Right lung (tissue), 5 donors: ENCODE measurements around the gene SNX7. TPM values are rescaled to one million over a fixed set of nuclear protein-coding genes. Genes with fewer than 3 reads are reported as not detected.

ENCODE experiments used
- DNase-seq, 2 donors: peaks; one replicate each; pipeline ENCODE4 v3.0.0-alpha.2; 2013
- polyA plus RNA-seq, 5 donors: library from polyadenylated mRNA; unstranded; fragments of 120-200 nt; gene quantifications; one replicate each; pipeline versions ENCODE4 v1.2.1 to v1.2.3, GENCODE V29; 2013; ENCODE audit warnings: inconsistent platforms in 1 of 5, low replicate concordance in 1 of 5; ENCODE audit not compliant: insufficient read length in 5 of 5, insufficient read depth in 1 of 5

Gene SNX7
- polyA plus RNA-seq, 5 donors, result 28.9 to 45.5 (median 39.6) TPM

DNA sequence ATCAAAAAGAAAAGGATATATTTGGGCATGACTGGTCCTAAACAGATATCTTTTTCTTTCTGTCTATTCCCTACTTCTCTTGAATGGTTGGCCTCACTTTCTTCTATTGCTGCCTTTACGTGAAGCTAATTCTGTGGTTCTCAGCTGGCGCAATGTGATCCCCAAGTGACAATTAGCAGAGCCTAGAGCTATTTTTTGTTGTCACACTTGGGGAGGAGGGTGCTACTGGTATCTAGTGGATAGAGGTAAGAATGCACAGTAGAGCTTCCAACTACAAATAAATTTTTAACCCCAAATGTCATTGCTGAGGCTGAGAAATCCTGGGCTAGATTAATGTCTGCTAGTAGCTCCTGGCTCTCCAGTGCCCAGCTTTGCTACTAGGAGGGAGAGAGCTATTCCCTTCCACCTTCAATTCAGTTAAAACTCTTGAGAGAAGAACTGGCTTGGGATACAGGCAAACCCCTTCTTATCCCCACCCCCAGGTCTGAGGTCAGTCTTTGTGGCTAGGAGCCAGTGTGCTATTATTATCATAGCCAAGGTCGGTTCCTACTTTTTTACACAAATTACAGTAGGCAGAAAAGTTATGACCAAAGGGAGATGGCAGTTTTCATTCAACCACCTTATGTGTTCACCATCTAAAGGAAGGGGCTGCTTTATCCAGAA, 102.1 kb downstream of the SNX7 start:
- no peak for DNase-seq

DNA sequence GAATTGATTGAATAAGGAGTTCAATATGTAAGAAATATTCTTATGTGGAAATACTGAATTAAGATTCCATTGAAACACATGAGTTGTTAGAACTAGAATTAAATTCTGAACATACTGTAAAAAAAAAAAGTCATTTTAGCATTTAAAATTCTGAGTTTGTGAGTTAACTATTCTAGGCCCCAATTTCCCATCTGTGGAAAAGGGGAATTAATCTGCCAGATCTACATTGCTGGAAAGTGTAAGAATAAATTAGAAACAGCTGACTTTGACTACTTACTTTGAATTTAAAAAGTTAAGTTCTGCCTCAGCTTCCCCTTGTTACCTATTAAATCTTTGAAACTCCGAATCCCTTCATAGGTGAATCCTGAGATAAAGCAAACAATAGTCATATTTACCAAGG, 103.0 kb downstream of the SNX7 start:
- DNase-seq, result no peak

DNA sequence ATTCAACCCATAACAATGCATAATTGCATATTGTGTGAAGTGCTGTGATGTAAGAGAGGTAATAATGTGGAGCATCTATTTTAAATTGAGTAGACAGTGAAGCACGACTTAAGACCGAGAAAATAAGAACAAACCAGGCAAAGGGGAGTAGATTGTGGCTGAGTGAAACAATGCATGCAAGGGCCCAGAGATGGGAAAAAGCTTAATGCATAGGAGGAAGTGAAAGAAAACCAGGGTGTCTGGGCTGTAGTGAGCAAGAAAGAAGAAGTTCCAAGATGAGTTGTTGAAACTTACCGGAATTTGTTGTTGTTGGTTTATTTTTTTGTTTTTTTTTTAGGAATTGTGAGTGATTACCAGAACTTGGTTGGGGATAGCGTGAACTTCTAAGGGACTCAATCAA, 104.7 kb downstream of the SNX7 start:
- DNase-seq, result no peak

DNA sequence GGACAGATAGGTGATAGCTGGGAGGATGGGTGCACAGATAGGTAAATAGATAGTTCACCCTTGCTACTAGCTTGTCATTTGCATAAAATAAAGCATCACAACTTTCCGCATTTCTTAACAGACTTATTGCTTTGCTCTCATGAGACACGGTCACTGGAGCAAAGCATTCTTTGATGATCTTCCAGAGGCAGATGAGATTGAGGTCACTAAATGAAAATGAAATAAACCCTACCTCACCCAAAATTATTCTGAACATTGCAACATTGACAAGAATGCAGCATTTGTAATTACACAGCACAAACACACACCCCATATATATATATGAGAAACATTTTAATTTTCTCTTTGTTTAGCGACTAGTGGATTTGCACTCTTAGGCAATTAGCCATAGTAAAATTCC, 107.6 kb downstream of the SNX7 start:
- no peak for DNase-seq

DNA sequence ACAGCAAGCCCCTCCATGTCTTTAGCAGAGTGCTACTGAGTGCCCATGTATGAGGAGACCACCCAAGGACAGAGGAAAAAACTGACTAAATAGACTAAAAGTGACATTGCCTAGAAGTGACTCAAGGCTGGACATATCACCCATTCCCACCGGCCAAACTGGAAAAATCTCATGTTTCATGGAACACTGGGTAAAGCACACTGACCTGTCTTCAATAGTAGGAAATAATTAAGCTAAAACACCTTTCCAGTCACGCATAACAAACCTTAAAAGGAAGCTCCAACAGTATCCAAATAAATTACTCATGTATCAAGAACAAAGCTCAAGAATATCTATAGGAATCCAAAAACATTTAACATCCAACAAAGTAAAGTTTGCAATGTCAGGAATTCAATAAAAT, 120.4 kb downstream of the SNX7 start:
- DNase-seq, result no peak

GRCh38 chr1:98783821-98784220, 122.3 kb downstream of the SNX7 start:
- no peak for DNase-seq

- DNase-seq, result no peak
These were observed 130.0 kb downstream of the SNX7 start for GRCh38 chr1:98791498-98791897.

DNA sequence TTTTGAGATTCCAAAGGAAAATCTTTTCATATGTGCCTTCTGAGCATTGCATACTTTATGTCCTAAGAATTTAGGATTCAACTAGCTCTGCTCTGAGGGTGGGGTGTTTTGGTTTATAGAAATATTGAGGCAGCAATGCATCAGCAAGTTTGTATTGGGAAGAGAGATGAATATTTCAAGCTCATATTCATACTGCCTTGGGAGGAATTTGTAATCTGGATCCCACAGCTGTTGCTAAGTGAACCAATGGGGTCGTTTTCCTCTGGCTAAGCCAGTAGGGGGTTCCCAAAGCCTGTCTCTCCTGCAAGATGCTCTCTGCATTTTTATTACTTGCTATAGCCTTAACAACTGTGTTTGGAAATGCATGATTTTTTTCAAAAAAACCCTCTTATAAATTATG, 130.6 kb downstream of the SNX7 start:
- peak in 1 of 2 donors; percentile 5 for DNase-seq

DNA sequence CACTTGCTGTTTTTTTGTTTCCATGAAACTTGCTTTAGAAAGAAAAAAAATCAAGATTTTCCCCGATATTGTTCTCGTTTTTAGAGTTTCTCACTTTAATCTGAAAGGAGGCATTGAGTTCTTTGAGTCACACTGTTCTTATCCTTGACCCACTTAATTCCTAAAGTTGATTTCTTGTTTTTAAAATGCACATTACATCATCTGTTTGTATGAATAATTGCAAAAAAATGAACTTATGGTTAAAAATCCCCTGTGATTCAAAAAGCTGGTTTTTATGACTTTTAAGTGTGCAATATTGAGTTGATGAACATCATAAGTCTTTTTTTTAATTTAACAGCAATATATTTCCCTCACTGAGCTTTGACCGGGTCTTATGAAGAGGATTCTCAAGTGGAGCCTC, 131.6 kb downstream of the SNX7 start:
- no peak for DNase-seq

GRCh38 chr1:98794196-98794886, 132.8 kb downstream of the SNX7 start:
- DNase-seq, result peak; percentile 17 to 45

DNA sequence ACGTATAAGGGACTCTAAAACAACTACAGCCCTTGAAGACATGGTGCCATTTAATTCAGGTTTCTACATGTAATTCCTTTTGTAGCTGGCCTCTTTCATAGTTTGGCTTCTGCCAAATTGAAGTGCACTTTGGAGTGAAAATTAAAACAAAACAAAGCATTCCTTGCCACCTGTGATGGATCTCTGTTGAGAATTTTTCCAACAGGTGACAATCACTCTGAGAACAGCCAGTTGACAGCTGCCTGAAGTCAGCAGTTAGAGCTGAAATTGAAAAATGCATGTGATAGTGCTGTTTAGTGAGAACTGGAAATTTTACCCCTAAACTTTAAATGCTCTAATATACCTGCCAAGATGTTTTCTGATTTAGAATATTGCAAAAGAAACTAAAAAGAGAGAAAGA, 134.5 kb downstream of the SNX7 start:
- no peak for DNase-seq

DNA sequence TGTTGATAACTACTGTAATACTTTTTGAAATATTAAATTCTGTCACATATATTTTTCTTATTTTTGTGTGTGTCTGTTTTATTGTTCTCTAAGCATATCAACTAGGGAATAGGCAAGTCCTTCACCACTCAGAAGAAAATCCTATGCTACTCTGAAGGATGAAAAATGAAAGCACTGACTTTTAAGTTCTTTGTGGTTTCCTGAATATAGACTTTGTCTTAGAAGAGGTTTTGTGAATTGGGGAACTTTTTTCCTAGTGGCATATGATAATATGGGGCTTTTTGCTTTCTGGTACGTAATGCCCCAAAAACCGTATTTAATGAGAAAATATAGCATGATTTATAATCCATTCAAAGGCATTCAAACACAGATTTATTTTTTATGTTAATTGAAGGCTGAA, 136.0 kb downstream of the SNX7 start:
- DNase-seq, result no peak
